C4-2B (cell line): ENCODE data around the gene GLRB.

Source experiments
- H3K27ac ChIP-seq: fragments of 450-650 bp; 2 replicates; pipeline ENCODE4 v1.5.1; 2017
- ZFX ChIP-seq: fragments of 450-650 bp; IDR thresholded peaks from 2 replicates; pipeline ENCODE4 v1.6.1; 2017
- TF ChIP-seq, protein P1 (sequence below): fragments of 450-650 bp; conservative IDR thresholded peaks from 2 replicates; pipeline ENCODE4 v1.5.1; 2017; ENCODE audit warnings: mild to moderate bottlenecking

The GLRB gene

DNA sequence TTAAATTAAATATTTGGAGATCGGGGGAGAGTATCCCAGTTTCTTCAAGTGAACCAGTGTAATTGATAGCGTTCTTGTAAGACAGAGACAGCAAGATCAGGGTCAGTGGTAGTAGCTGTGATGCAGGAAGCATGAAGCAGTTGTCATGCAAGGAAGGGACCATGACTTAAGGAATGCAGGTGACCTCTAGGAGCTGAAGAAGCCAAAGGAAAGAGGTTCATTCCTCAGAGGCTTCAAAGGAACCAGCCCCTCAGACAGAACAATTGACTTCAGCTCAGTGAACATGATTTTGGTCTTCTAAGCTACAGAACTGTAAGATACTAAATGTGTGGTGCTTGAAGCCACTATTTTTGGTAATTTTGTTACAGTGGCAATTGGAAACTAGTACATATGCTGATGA is 51.6 kb downstream of the GLRB start:
- no peak overlapping the region for H3K27ac ChIP-seq
- TF ChIP-seq ZFX, result no peak
- TF ChIP-seq, protein P1, sequence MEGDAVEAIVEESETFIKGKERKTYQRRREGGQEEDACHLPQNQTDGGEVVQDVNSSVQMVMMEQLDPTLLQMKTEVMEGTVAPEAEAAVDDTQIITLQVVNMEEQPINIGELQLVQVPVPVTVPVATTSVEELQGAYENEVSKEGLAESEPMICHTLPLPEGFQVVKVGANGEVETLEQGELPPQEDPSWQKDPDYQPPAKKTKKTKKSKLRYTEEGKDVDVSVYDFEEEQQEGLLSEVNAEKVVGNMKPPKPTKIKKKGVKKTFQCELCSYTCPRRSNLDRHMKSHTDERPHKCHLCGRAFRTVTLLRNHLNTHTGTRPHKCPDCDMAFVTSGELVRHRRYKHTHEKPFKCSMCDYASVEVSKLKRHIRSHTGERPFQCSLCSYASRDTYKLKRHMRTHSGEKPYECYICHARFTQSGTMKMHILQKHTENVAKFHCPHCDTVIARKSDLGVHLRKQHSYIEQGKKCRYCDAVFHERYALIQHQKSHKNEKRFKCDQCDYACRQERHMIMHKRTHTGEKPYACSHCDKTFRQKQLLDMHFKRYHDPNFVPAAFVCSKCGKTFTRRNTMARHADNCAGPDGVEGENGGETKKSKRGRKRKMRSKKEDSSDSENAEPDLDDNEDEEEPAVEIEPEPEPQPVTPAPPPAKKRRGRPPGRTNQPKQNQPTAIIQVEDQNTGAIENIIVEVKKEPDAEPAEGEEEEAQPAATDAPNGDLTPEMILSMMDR, result no peak

DNA sequence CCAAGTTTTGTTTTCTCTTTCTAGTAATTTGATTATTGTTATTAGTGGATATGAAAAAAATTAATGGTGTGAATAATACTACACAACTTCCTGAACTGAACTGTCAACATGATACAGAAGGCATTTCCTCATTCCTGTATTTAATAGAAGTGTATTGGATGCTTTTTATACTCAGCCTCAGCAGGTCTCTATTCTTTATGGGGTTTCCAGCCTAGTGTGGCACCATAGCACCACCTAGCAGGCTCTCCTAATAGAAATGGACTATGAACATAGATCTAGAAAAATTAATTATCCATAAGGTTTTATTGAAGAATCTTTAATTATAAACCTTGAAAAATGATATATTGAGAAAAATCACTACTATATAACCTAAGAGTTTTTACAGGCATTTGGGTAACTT is 52.4 kb downstream of the GLRB start:
- H3K27ac ChIP-seq, result no peak overlapping the region
- TF ChIP-seq ZFX, result no peak
- TF ChIP-seq, protein P1, result peak; percentile 36

DNA sequence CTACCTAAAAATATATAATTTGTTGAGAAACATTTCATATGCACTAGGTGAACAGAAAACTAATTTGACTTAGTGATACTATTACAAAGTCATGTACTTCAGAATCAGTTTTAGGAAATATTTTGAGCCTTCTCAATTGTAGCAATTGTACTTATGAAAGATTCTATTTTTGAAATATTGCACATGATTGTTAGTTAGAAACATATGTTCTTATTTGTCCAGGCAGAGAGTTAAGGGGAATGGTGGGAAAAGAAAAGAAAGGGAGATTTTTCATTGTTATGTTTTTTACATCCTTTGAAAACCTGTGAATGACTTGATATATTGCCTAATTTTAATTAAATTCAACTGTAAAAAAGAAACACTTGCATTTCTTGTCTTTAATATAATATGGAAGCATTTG is 66.0 kb downstream of the GLRB start:
- no peak for TF ChIP-seq ZFX
- TF ChIP-seq, protein P1, result no peak
- no peak overlapping the region for H3K27ac ChIP-seq

GRCh38 chr4:157143369-157143768 is 67.4 kb downstream of the GLRB start:
- no peak for TF ChIP-seq ZFX
- TF ChIP-seq, protein P1, result no peak
- H3K27ac ChIP-seq, result no peak overlapping the region

- TF ChIP-seq ZFX, result no peak
- TF ChIP-seq, protein P1, result no peak
These were observed 75.8 kb downstream of the GLRB start for GRCh38 chr4:157151711-157152110.

GRCh38 chr4:157165935-157166610 is 90.1 kb downstream of the GLRB start:
- TF ChIP-seq ZFX, result no peak
- TF ChIP-seq, protein P1, result no peak
- H3K27ac ChIP-seq, result no peak overlapping the region

More at GRCh38 chr4:157151711-157152110, 75.8 kb downstream of the GLRB start:
- H3K27ac ChIP-seq, result no peak overlapping the region

DNA sequence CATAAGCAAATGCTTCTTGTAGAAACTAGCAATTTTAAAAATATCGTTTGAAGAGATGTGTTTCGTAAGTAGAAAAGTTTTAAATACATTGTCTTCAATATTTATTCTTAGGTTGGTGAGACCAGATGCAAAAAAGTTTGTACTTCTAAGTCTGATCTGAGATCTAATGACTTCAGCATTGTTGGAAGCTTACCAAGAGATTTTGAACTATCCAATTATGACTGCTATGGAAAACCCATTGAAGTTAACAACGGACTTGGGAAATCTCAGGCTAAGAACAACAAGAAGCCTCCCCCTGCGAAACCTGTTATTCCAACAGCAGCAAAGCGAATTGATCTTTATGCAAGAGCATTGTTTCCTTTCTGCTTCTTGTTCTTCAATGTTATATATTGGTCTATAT is 94.4 kb downstream of the GLRB start:
- no peak overlapping the region for H3K27ac ChIP-seq
- TF ChIP-seq, protein P1, result no peak
- TF ChIP-seq ZFX, result no peak
